Neural cell (in vitro differentiated cells): ENCODE measurements around the gene ARID3C. TPM values are rescaled to one million over a fixed set of nuclear protein-coding genes. Genes with fewer than 3 reads are reported as not detected.

Experiments used
- H2AFZ ChIP-seq: fragments of 200-600, 300-800 bp; sonication (generic), shearing (Covaris generic); 2 replicates; pipeline ENCODE4 v1.6.0; 2014; ENCODE audit warnings: low read depth, mild to moderate bottlenecking, antibody characterized with exemption, low read length, moderate library complexity
- H3F3A ChIP-seq: fragments of 200-600 bp; shearing (Covaris generic); 2 replicates; pipeline ENCODE4 v1.6.1; 2016; ENCODE audit warnings: mild to moderate bottlenecking, moderate library complexity, mixed read lengths, antibody characterized with exemption, low read length; ENCODE audit not compliant: insufficient read depth, poor library complexity, severe bottlenecking
- H3K27ac ChIP-seq: fragments of 200-600, 300-800 bp; sonication (generic), shearing (Covaris generic); 2 replicates; pipeline ENCODE4 v1.5.1; 2014; ENCODE audit warnings: mild to moderate bottlenecking, low read length, moderate library complexity
- H3K27me3 ChIP-seq: fragments of 300-800, 200-600 bp; sonication (generic), shearing (Covaris generic); 2 replicates; pipeline ENCODE4 v1.6.0; 2014; ENCODE audit warnings: mild to moderate bottlenecking, low read depth, low read length, moderate library complexity; ENCODE audit not compliant: insufficient read depth
- H3K36me3 ChIP-seq: fragments of 300-800, 200-600 bp; sonication (generic), shearing (Covaris generic); 2 replicates; pipeline ENCODE4 v1.5.1; 2014; ENCODE audit warnings: mild to moderate bottlenecking, antibody characterized with exemption, low read length, moderate library complexity; ENCODE audit not compliant: insufficient read depth
- H3K4me2 ChIP-seq: fragments of 300-800, 200-600 bp; sonication (generic), shearing (Covaris generic); 2 replicates; pipeline ENCODE4 v1.6.0; 2014; ENCODE audit warnings: mild to moderate bottlenecking, low read length
- H3K4me3 ChIP-seq: fragments of 300-800, 200-600 bp; sonication (generic), shearing (Covaris generic); 2 replicates; pipeline ENCODE4 v1.5.1; 2014; ENCODE audit warnings: mild to moderate bottlenecking, low read length, moderate library complexity
- H3K79me2 ChIP-seq: fragments of 200-600 bp; shearing (Covaris generic); replicated peaks from 2 replicates; pipeline ENCODE4 v1.6.0; 2014; ENCODE audit warnings: mild to moderate bottlenecking, low read length, moderate library complexity; ENCODE audit not compliant: insufficient read depth
- H3K9ac ChIP-seq: fragments of 300-800, 200-600 bp; sonication (generic), shearing (Covaris generic); 2 replicates; pipeline ENCODE4 v1.6.1; 2016; ENCODE audit warnings: mild to moderate bottlenecking, low read length, mixed read lengths
- H3K9me2 ChIP-seq: fragments of 200-600 bp; shearing (Covaris generic); 2 replicates; pipeline ENCODE4 v1.6.1; 2016; ENCODE audit warnings: mild to moderate bottlenecking, low read length, mixed read lengths; ENCODE audit not compliant: insufficient read depth
- H3K9me3 ChIP-seq: fragments of 200-600, 300-800 bp; sonication (generic), shearing (Covaris generic); 2 replicates; pipeline ENCODE4 v1.6.1; 2016; ENCODE audit warnings: mild to moderate bottlenecking, mixed run types, low read length, moderate library complexity, mixed read lengths
- H4K20me1 ChIP-seq: fragments of 200-600 bp; shearing (Covaris generic); 2 replicates; pipeline ENCODE4 v1.6.1; 2016; ENCODE audit warnings: mild to moderate bottlenecking, mixed run types; ENCODE audit not compliant: insufficient read depth
- EP300 ChIP-seq: fragments of 450-650 bp; conservative IDR thresholded peaks from 2 replicates; pipeline ENCODE4 v1.6.1; 2014; ENCODE audit warnings: antibody characterized with exemption, mild to moderate bottlenecking, moderate library complexity; ENCODE audit not compliant: poor library complexity, severe bottlenecking
- EZH2 ChIP-seq: fragments of 200-600, 300-800 bp; shearing (Covaris generic), sonication (generic); IDR thresholded peaks from 2 replicates; pipeline ENCODE4 v1.6.1; 2014; ENCODE audit warnings: antibody characterized with exemption, low read length, borderline replicate concordance, mild to moderate bottlenecking; ENCODE audit not compliant: insufficient read depth, poor library complexity, severe bottlenecking
- RAD21 ChIP-seq: fragments of 450-650 bp; conservative IDR thresholded peaks from 2 replicates; pipeline ENCODE4 v1.6.1; 2014; ENCODE audit warnings: antibody characterized with exemption, mild to moderate bottlenecking, moderate library complexity
- SMC3 ChIP-seq: fragments of 450-650 bp; conservative IDR thresholded peaks from 2 replicates; pipeline ENCODE4 v1.6.1; 2014; ENCODE audit warnings: antibody characterized with exemption, mild to moderate bottlenecking, moderate library complexity; ENCODE audit not compliant: poor library complexity
- TAF1 ChIP-seq: IDR thresholded peaks from 2 replicates; pipeline ENCODE4 v1.6.1; 2012; ENCODE audit warnings: low read depth
- polyA plus RNA-seq: library from polyadenylated mRNA; depleted of rRNA; stranded (reverse); fragments of >200 nt; gene quantifications from 2 replicates; pipeline ENCODE4 v1.2.3, GENCODE V29; 2014
- TF ChIP-seq, protein P1 (sequence below): fragments of 450-650 bp; IDR thresholded peaks from 2 replicates; pipeline ENCODE4 v1.5.1; 2014; ENCODE audit warnings: antibody characterized with exemption, mild to moderate bottlenecking, moderate library complexity; ENCODE audit not compliant: poor library complexity, severe bottlenecking
- TF ChIP-seq, protein P2 (sequence below): IDR thresholded peaks from 2 replicates; pipeline ENCODE4 v1.6.1; 2012; ENCODE audit warnings: borderline replicate concordance

ARID3C gene
- polyA plus RNA-seq, 1 donor from 2014 or later: 2.8 TPM

DNA sequence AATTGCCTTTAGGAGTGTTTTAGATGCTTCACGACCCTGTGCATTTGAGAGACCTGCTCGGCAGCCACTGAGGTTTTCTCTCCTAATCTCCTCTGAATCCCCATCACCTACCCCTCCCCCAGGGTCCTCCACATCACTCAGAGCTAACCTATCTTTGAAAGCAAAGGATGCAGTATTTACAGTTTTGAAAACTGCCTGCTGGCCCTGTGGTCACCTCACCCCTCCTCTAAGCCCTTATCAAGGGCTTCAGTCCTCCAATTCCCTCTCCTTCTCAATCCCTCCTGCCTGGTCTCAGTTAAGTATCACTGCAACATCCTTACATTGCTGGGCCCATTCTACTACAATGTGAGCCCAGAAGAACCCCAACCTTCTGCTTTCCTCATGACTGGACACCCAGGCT, 21.5 kb downstream of the ARID3C start:
- H3K4me2 ChIP-seq: no peak overlapping the region
- no peaks in the 10 kb centered on the region for H3K27me3 ChIP-seq
- no peaks in the 10 kb centered on the region for H4K20me1 ChIP-seq
- H3K79me2 ChIP-seq: no peaks in the 10 kb centered on the region
- no peak overlapping the region for H2AFZ ChIP-seq
- no peak overlapping the region for H3K27ac ChIP-seq
- H3F3A ChIP-seq: no peaks in the 10 kb centered on the region
- no peaks in the 10 kb centered on the region for H3K9me3 ChIP-seq
- H3K9me2 ChIP-seq: no peaks in the 10 kb centered on the region
- TF ChIP-seq, protein P1, sequence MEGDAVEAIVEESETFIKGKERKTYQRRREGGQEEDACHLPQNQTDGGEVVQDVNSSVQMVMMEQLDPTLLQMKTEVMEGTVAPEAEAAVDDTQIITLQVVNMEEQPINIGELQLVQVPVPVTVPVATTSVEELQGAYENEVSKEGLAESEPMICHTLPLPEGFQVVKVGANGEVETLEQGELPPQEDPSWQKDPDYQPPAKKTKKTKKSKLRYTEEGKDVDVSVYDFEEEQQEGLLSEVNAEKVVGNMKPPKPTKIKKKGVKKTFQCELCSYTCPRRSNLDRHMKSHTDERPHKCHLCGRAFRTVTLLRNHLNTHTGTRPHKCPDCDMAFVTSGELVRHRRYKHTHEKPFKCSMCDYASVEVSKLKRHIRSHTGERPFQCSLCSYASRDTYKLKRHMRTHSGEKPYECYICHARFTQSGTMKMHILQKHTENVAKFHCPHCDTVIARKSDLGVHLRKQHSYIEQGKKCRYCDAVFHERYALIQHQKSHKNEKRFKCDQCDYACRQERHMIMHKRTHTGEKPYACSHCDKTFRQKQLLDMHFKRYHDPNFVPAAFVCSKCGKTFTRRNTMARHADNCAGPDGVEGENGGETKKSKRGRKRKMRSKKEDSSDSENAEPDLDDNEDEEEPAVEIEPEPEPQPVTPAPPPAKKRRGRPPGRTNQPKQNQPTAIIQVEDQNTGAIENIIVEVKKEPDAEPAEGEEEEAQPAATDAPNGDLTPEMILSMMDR: no peak
- TF ChIP-seq EZH2 (no peak), RAD21 (no peak), TAF1 (no peak)
- TF ChIP-seq, protein P2, sequence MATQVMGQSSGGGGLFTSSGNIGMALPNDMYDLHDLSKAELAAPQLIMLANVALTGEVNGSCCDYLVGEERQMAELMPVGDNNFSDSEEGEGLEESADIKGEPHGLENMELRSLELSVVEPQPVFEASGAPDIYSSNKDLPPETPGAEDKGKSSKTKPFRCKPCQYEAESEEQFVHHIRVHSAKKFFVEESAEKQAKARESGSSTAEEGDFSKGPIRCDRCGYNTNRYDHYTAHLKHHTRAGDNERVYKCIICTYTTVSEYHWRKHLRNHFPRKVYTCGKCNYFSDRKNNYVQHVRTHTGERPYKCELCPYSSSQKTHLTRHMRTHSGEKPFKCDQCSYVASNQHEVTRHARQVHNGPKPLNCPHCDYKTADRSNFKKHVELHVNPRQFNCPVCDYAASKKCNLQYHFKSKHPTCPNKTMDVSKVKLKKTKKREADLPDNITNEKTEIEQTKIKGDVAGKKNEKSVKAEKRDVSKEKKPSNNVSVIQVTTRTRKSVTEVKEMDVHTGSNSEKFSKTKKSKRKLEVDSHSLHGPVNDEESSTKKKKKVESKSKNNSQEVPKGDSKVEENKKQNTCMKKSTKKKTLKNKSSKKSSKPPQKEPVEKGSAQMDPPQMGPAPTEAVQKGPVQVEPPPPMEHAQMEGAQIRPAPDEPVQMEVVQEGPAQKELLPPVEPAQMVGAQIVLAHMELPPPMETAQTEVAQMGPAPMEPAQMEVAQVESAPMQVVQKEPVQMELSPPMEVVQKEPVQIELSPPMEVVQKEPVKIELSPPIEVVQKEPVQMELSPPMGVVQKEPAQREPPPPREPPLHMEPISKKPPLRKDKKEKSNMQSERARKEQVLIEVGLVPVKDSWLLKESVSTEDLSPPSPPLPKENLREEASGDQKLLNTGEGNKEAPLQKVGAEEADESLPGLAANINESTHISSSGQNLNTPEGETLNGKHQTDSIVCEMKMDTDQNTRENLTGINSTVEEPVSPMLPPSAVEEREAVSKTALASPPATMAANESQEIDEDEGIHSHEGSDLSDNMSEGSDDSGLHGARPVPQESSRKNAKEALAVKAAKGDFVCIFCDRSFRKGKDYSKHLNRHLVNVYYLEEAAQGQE: no peak
- no peak overlapping the region for H3K9ac ChIP-seq
- H3K36me3 ChIP-seq: no peaks in the 10 kb centered on the region
- H3K4me3 ChIP-seq: no peak overlapping the region

DNA sequence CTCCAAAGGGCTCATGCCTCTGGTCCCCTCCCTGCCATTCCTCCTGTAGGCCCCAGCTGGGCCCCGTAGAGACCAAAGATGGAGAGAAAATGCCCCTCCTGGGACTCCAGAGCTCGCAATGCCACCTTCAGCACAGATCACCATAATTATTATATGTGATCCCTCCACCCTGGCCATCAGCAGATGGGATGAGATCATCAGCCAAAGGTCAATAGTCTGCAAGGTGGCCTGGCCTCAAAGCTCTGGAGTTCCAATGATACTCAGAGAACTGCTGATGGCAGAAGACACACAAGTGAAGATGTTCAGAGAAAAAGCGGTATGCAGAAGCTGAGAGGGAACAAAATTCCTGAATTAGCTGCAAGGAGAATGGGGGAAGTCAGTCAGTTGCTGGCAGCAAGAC, 22.0 kb downstream of the ARID3C start:
- no peaks in the 10 kb centered on the region for H3K79me2 ChIP-seq
- no peak overlapping the region for H3K4me2 ChIP-seq
- no peak overlapping the region for H3K9ac ChIP-seq
- H2AFZ ChIP-seq: no peak overlapping the region
- no peaks in the 10 kb centered on the region for H4K20me1 ChIP-seq
- no peaks in the 10 kb centered on the region for H3K27me3 ChIP-seq
- no peak overlapping the region for H3K4me3 ChIP-seq
- H3F3A ChIP-seq: no peaks in the 10 kb centered on the region
- TF ChIP-seq, protein P1: no peak
- no peak for TF ChIP-seq TAF1
- no peak for TF ChIP-seq SMC3
- no peak for TF ChIP-seq EP300
- no peak for TF ChIP-seq RAD21
- TF ChIP-seq, protein P2: no peak
- H3K27ac ChIP-seq: no peak overlapping the region
- H3K9me2 ChIP-seq: no peaks in the 10 kb centered on the region
- no peaks in the 10 kb centered on the region for H3K9me3 ChIP-seq
- H3K36me3 ChIP-seq: no peaks in the 10 kb centered on the region
